ENCODE results near the gene ZDHHC14. TPM values are rescaled to one million over a fixed set of nuclear protein-coding genes. Genes with fewer than 3 reads are reported as not detected.

Gene ZDHHC14
- total RNA-seq, 1 experiment from 2014 or later, result 3.2 TPM

GRCh38 chr6:157713451-157714152, 332.6 kb downstream of the ZDHHC14 start:
- ChIA-PET CTCF (interaction anchor here (0.9 to 1.6 kb wide), 4 partner anchors 9 to 51 kb away, joined by 3 to 5 read pairs (median 3); no protein-coding TSS in a partner anchor), POLR2A (interaction anchor here (0.5 to 3.3 kb wide), 3 partner anchors 42 to 100 kb away, joined by 4 to 15 read pairs (median 4); no protein-coding TSS in a partner anchor)
- intact Hi-C loops (cut with micrococcal nuclease), result loop anchor here (2.0 kb wide), 1 partner anchor 51 kb away; no protein-coding TSS in a partner anchor
- H3K4me3 Mint-ChIP-seq (ENCODE audit: unreplicated experiment), result no peak overlapping the region
- BruUV-seq (replicated peaks), result no TSS peak
- no peaks in the 10 kb centered on the region for H3K9me3 Mint-ChIP-seq (ENCODE audit: unreplicated experiment)
- no peaks in the 10 kb centered on the region for H3K27me3 Mint-ChIP-seq (ENCODE audit: insufficient read depth, unreplicated experiment)
- no peaks in the 10 kb centered on the region for H3K36me3 Mint-ChIP-seq (ENCODE audit: insufficient read depth, unreplicated experiment)
- DNase-seq (ENCODE audit: unreplicated experiment), result no peak
- H3K27ac Mint-ChIP-seq (ENCODE audit: low read depth, unreplicated experiment), result no peak overlapping the region
- no peak for TF ChIP-seq CTCF (IDR thresholded peaks at IDR 0.05; ENCODE audit: unreplicated experiment)
- H3K4me1 Mint-ChIP-seq (ENCODE audit: insufficient read depth, unreplicated experiment), result peaks cover 29% of the 10 kb centered on the region

GRCh38 chr6:157714153-157714490, 333.1 kb downstream of the ZDHHC14 start:
- no peaks in the 10 kb centered on the region for H3K27me3 Mint-ChIP-seq (ENCODE audit: insufficient read depth, unreplicated experiment)
- peak; percentile 21 for DNase-seq (ENCODE audit: unreplicated experiment)
- intact Hi-C loops (cut with micrococcal nuclease), result loop anchor here (2.0 kb wide), 1 partner anchor 51 kb away; no protein-coding TSS in a partner anchor
- H3K4me1 Mint-ChIP-seq (ENCODE audit: insufficient read depth, unreplicated experiment), result peaks cover 34% of the 10 kb centered on the region
- ChIA-PET CTCF (interaction anchor here (0.9 to 1.1 kb wide), 3 partner anchors 8 to 50 kb away, joined by 3 read pairs; no protein-coding TSS in a partner anchor), POLR2A (interaction anchor here (1.6 to 3.3 kb wide), 4 partner anchors 31 to 115 kb away, joined by 4 to 18 read pairs (median 12); no protein-coding TSS in a partner anchor)
- H3K36me3 Mint-ChIP-seq (ENCODE audit: insufficient read depth, unreplicated experiment), result no peaks in the 10 kb centered on the region
- peak overlapping the region; percentile 100 for H3K27ac Mint-ChIP-seq (ENCODE audit: low read depth, unreplicated experiment)
- H3K4me3 Mint-ChIP-seq (ENCODE audit: unreplicated experiment), result no peak overlapping the region
- no peaks in the 10 kb centered on the region for H3K9me3 Mint-ChIP-seq (ENCODE audit: unreplicated experiment)
- BruUV-seq (replicated peaks), result no TSS peak
- TF ChIP-seq CTCF (IDR thresholded peaks at IDR 0.05; ENCODE audit: unreplicated experiment), result no peak

- peak overlapping the region; percentile 100 for H3K27ac Mint-ChIP-seq (ENCODE audit: low read depth, unreplicated experiment)
These were observed 334.8 kb downstream of the ZDHHC14 start for GRCh38 chr6:157715728-157716164.

More at GRCh38 chr6:157715728-157716164, 334.8 kb downstream of the ZDHHC14 start:
- POLR2A ChIA-PET, result interaction anchor here (0.6 to 3.3 kb wide), 21 partner anchors 8 to 436 kb away, joined by 3 to 50 read pairs (median 5); partner anchors contain the start of gene TMEM242
- no peaks in the 10 kb centered on the region for H3K36me3 Mint-ChIP-seq (ENCODE audit: insufficient read depth, unreplicated experiment)
- no peak for TF ChIP-seq CTCF (IDR thresholded peaks at IDR 0.05; ENCODE audit: unreplicated experiment)
- no TSS peak for BruUV-seq (replicated peaks)
- no peaks in the 10 kb centered on the region for H3K9me3 Mint-ChIP-seq (ENCODE audit: unreplicated experiment)
- intact Hi-C loops (cut with micrococcal nuclease), result loop anchor here (1.0 to 2.0 kb wide), 2 partner anchors 32 to 49 kb away; no protein-coding TSS in a partner anchor
- DNase-seq (ENCODE audit: unreplicated experiment), result peak; percentile 98
- peak overlapping the region; percentile 70 for H3K4me3 Mint-ChIP-seq (ENCODE audit: unreplicated experiment)
- no peaks in the 10 kb centered on the region for H3K27me3 Mint-ChIP-seq (ENCODE audit: insufficient read depth, unreplicated experiment)
- CTCF ChIA-PET, result interaction anchor here (0.6 to 6.2 kb wide), 10 partner anchors 33 to 372 kb away, joined by 3 to 44 read pairs (median 3); no protein-coding TSS in a partner anchor
- H3K4me1 Mint-ChIP-seq (ENCODE audit: insufficient read depth, unreplicated experiment), result peaks cover 42% of the 10 kb centered on the region

Measured in MCF 10A (cell line).